ENCODE measurements around the gene ZBTB5. TPM values are rescaled to one million over a fixed set of nuclear protein-coding genes. Genes with fewer than 3 reads are reported as not detected.
A peak's percentile ranks its signal among the peaks of the same experiment; 100 is the strongest.

Gene ZBTB5
- total and polyA plus RNA-seq, 4 donors: 2.4 to 9.4 (median 6.5) TPM

DNA sequence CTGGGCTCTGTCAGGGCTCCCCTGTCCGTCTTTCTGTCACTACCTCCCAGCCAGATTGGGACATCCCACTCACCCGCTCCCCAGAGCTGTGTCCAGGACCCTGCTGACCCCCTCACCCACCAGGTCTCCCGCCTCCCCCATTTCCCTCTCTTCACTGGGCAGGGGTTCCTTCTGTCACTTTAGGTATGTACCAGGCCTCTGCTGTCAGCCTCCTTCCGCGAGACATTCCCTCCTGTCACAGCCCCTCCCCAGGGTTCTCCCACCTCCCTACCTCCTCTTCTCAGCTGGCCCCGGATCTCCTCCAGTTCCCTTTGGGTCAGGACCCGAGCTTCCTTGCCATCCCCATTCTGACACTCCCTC is 21.0 kb upstream of the ZBTB5 start:
- 3% methylated on average over 7 of the region's 7 CpGs for WGBS
- TF ChIP-seq, protein P1, sequence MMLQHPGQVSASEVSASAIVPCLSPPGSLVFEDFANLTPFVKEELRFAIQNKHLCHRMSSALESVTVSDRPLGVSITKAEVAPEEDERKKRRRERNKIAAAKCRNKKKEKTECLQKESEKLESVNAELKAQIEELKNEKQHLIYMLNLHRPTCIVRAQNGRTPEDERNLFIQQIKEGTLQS (IDR thresholded peaks at IDR 0.05): no peak
- TF ChIP-seq FOXA1 (IDR thresholded peaks at IDR 0.05) (no peak), GABPA (IDR thresholded peaks at IDR 0.05 in 1 of 2, conservative IDR thresholded peaks at IDR 0.05 in 1 of 2) (no peak), TAF1 (conservative IDR thresholded peaks at IDR 0.05) (no peak), JUND (IDR thresholded peaks at IDR 0.05) (no peak), FOXA2 (IDR thresholded peaks at IDR 0.05) (no peak), RXRA (IDR thresholded peaks at IDR 0.05) (no peak), NR2F2 (IDR thresholded peaks at IDR 0.05) (no peak), EGR1 (IDR thresholded peaks at IDR 0.05; ENCODE audit: low read depth in 2 of 2) (no peak), RAD21 (IDR thresholded peaks at IDR 0.05) (no peak), HNF4A (conservative IDR thresholded peaks at IDR 0.05) (no peak), YY1 (IDR thresholded peaks at IDR 0.05) (no peak), HNF4G (IDR thresholded peaks at IDR 0.05) (no peak), SP1 (IDR thresholded peaks at IDR 0.05) (no peak)
- TF ChIP-seq, protein P2, sequence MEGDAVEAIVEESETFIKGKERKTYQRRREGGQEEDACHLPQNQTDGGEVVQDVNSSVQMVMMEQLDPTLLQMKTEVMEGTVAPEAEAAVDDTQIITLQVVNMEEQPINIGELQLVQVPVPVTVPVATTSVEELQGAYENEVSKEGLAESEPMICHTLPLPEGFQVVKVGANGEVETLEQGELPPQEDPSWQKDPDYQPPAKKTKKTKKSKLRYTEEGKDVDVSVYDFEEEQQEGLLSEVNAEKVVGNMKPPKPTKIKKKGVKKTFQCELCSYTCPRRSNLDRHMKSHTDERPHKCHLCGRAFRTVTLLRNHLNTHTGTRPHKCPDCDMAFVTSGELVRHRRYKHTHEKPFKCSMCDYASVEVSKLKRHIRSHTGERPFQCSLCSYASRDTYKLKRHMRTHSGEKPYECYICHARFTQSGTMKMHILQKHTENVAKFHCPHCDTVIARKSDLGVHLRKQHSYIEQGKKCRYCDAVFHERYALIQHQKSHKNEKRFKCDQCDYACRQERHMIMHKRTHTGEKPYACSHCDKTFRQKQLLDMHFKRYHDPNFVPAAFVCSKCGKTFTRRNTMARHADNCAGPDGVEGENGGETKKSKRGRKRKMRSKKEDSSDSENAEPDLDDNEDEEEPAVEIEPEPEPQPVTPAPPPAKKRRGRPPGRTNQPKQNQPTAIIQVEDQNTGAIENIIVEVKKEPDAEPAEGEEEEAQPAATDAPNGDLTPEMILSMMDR (IDR thresholded peaks at IDR 0.05; ENCODE audit: low read depth, low read length, missing input control): no peak
- TF ChIP-seq, protein P3, sequence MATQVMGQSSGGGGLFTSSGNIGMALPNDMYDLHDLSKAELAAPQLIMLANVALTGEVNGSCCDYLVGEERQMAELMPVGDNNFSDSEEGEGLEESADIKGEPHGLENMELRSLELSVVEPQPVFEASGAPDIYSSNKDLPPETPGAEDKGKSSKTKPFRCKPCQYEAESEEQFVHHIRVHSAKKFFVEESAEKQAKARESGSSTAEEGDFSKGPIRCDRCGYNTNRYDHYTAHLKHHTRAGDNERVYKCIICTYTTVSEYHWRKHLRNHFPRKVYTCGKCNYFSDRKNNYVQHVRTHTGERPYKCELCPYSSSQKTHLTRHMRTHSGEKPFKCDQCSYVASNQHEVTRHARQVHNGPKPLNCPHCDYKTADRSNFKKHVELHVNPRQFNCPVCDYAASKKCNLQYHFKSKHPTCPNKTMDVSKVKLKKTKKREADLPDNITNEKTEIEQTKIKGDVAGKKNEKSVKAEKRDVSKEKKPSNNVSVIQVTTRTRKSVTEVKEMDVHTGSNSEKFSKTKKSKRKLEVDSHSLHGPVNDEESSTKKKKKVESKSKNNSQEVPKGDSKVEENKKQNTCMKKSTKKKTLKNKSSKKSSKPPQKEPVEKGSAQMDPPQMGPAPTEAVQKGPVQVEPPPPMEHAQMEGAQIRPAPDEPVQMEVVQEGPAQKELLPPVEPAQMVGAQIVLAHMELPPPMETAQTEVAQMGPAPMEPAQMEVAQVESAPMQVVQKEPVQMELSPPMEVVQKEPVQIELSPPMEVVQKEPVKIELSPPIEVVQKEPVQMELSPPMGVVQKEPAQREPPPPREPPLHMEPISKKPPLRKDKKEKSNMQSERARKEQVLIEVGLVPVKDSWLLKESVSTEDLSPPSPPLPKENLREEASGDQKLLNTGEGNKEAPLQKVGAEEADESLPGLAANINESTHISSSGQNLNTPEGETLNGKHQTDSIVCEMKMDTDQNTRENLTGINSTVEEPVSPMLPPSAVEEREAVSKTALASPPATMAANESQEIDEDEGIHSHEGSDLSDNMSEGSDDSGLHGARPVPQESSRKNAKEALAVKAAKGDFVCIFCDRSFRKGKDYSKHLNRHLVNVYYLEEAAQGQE (IDR thresholded peaks at IDR 0.05): no peak
- TF ChIP-seq, protein P4, sequence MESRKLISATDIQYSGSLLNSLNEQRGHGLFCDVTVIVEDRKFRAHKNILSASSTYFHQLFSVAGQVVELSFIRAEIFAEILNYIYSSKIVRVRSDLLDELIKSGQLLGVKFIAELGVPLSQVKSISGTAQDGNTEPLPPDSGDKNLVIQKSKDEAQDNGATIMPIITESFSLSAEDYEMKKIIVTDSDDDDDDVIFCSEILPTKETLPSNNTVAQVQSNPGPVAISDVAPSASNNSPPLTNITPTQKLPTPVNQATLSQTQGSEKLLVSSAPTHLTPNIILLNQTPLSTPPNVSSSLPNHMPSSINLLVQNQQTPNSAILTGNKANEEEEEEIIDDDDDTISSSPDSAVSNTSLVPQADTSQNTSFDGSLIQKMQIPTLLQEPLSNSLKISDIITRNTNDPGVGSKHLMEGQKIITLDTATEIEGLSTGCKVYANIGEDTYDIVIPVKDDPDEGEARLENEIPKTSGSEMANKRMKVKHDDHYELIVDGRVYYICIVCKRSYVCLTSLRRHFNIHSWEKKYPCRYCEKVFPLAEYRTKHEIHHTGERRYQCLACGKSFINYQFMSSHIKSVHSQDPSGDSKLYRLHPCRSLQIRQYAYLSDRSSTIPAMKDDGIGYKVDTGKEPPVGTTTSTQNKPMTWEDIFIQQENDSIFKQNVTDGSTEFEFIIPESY (IDR thresholded peaks at IDR 0.05): no peak
- TF ChIP-seq, protein P5, sequence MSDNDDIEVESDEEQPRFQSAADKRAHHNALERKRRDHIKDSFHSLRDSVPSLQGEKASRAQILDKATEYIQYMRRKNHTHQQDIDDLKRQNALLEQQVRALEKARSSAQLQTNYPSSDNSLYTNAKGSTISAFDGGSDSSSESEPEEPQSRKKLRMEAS (IDR thresholded peaks at IDR 0.05): no peak
- Histone ChIP-seq H3K4me1 (ENCODE audit: control insufficient read depth in 4 of 4, insufficient read depth in 4 of 4, low read length in 3 of 4) (peaks cover 11 to 30% (median 22%) of the 10 kb centered on the region in 4 donors), H3K9ac (ENCODE audit: low read depth in 1 of 2, low read length in 2 of 2) (peak overlapping the region; percentile 79 to 80), H3K27me3 (ENCODE audit: control insufficient read depth in 4 of 4, insufficient read depth in 4 of 4, low read length in 3 of 4) (no peaks in the 10 kb centered on the region), H3K27ac (ENCODE audit: low read depth in 1 of 2, low read length in 2 of 2) (peak overlapping the region; percentile 58 to 90), H3K9me3 (ENCODE audit: control insufficient read depth in 4 of 4, low read length in 3 of 4) (no peaks in the 10 kb centered on the region), H3K36me3 (ENCODE audit: control insufficient read depth in 4 of 4, insufficient read depth in 3 of 4, low read depth in 1 of 4, low read length in 3 of 4) (peaks cover 2 to 21% (median 14%) of the 10 kb centered on the region in 4 donors), H3K4me3 (ENCODE audit: low read depth in 1 of 3, low read length in 3 of 3) (peak overlapping the region; percentile 85 to 99 (median 91))
- no peak for DNase-seq (ENCODE audit: low spot score)

Measured in liver (tissue), 9 donors.